Measurements from ENCODE around the gene ZNF688.

Gene ZNF688

GRCh38 chr16:30571445-30572322 lies at the start of gene ZNF688:
Gene ZNF688 (minus strand): TSS chr16:30571714. CDS start chr16:30571629, 85 bp downstream.
- Histone ChIP-seq H3K36me3 (replicated peaks; ENCODE audit: insufficient read depth, low read length) (no peaks in the 10 kb centered on the region), H3K27me3 (replicated peaks; ENCODE audit: insufficient read depth, low read length) (no peaks in the 10 kb centered on the region), H2AFZ (ENCODE audit: low read length) (peak within 1 kb of the TSS; percentile 65), H3K4me3 (ENCODE audit: low read length) (peak within 1 kb of the TSS; percentile 74), H3K27ac (ENCODE audit: low read length) (peak within 1 kb of the TSS; percentile 65), H3K9ac (ENCODE audit: low read length) (peak within 1 kb of the TSS; percentile 84), H3K9me3 (replicated peaks; ENCODE audit: insufficient read depth, low read length) (no peaks in the 10 kb centered on the region), H3K4me1 (ENCODE audit: low read length) (peaks cover 13% of the 10 kb centered on the region), H3F3A (ENCODE audit: insufficient read depth, low read length) (peaks cover 17% of the 10 kb centered on the region), H4K20me1 (ENCODE audit: insufficient read depth, low read length) (no peaks in the 10 kb centered on the region), H3K4me2 (ENCODE audit: low read depth, low read length) (peak within 1 kb of the TSS; percentile 97), H3K79me2 (ENCODE audit: low read length) (peaks cover 7% of the 10 kb centered on the region; the same call in 1 of the 2 replicates), H3K9me2 (replicated peaks; ENCODE audit: insufficient read depth, low read length) (no peaks in the 10 kb centered on the region)
- no peak for TF ChIP-seq CTCF (IDR thresholded peaks at IDR 0.05; ENCODE audit: low read length)
- TF ChIP-seq EZH2 (optimal IDR thresholded peaks at IDR 0.05; ENCODE audit: low read depth, low read length), result no peak
- no peak for TF ChIP-seq EZH2phosphoT487 (IDR thresholded peaks at IDR 0.05; ENCODE audit: low read length)
- DNase-seq, result peak; percentile 92

- Histone ChIP-seq H4K20me1 (ENCODE audit: insufficient read depth, low read length) (no peaks in the 10 kb centered on the region), H2AFZ (ENCODE audit: low read length) (no peak overlapping the region), H3K27ac (ENCODE audit: low read length) (no peak overlapping the region), H3F3A (ENCODE audit: insufficient read depth, low read length) (no peaks in the 10 kb centered on the region), H3K36me3 (replicated peaks; ENCODE audit: insufficient read depth, low read length) (no peaks in the 10 kb centered on the region), H3K27me3 (replicated peaks; ENCODE audit: insufficient read depth, low read length) (no peaks in the 10 kb centered on the region), H3K79me2 (ENCODE audit: low read length) (no peaks in the 10 kb centered on the region), H3K4me2 (ENCODE audit: low read depth, low read length) (no peak overlapping the region), H3K4me3 (ENCODE audit: low read length) (no peak overlapping the region), H3K9me3 (replicated peaks; ENCODE audit: insufficient read depth, low read length) (no peaks in the 10 kb centered on the region), H3K9ac (ENCODE audit: low read length) (no peak overlapping the region), H3K9me2 (replicated peaks; ENCODE audit: insufficient read depth, low read length) (no peaks in the 10 kb centered on the region), H3K4me1 (ENCODE audit: low read length) (no peaks in the 10 kb centered on the region)
- no peak for TF ChIP-seq CTCF (IDR thresholded peaks at IDR 0.05; ENCODE audit: low read length)
- TF ChIP-seq EZH2 (optimal IDR thresholded peaks at IDR 0.05; ENCODE audit: low read depth, low read length), result no peak
- TF ChIP-seq EZH2phosphoT487 (IDR thresholded peaks at IDR 0.05; ENCODE audit: low read length), result no peak
- DNase-seq, result no peak
Observed at GRCh38 chr16:30620169-30620568, 48.7 kb upstream of the ZNF688 start.

GRCh38 chr16:30619638-30620037 lies 48.1 kb upstream of the ZNF688 start:
- H3K9ac ChIP-seq (ENCODE audit: low read length), result no peak overlapping the region
- no peaks in the 10 kb centered on the region for H4K20me1 ChIP-seq (ENCODE audit: insufficient read depth, low read length)
- H3K79me2 ChIP-seq (ENCODE audit: low read length), result no peaks in the 10 kb centered on the region
- H3K9me2 ChIP-seq (replicated peaks; ENCODE audit: insufficient read depth, low read length), result no peaks in the 10 kb centered on the region
- H3K27me3 ChIP-seq (replicated peaks; ENCODE audit: insufficient read depth, low read length), result no peaks in the 10 kb centered on the region
- no peaks in the 10 kb centered on the region for H3K4me1 ChIP-seq (ENCODE audit: low read length)
- H3K4me3 ChIP-seq (ENCODE audit: low read length), result no peak overlapping the region
- H2AFZ ChIP-seq (ENCODE audit: low read length), result no peak overlapping the region
- no peak overlapping the region for H3K4me2 ChIP-seq (ENCODE audit: low read depth, low read length)
- no peaks in the 10 kb centered on the region for H3K9me3 ChIP-seq (replicated peaks; ENCODE audit: insufficient read depth, low read length)
- TF ChIP-seq EZH2phosphoT487 (IDR thresholded peaks at IDR 0.05; ENCODE audit: low read length), result no peak
- TF ChIP-seq EZH2 (optimal IDR thresholded peaks at IDR 0.05; ENCODE audit: low read depth, low read length), result no peak
- no peak for TF ChIP-seq CTCF (IDR thresholded peaks at IDR 0.05; ENCODE audit: low read length)
- H3F3A ChIP-seq (ENCODE audit: insufficient read depth, low read length), result no peaks in the 10 kb centered on the region
- H3K36me3 ChIP-seq (replicated peaks; ENCODE audit: insufficient read depth, low read length), result no peaks in the 10 kb centered on the region
- no peak for DNase-seq
- no peak overlapping the region for H3K27ac ChIP-seq (ENCODE audit: low read length)

Data from MM.1S (cell line).